ENCODE results near the gene PPIP5K1.
A peak's percentile ranks its signal among the peaks of the same experiment; 100 is the strongest.

The PPIP5K1 gene

GRCh38 chr15:43513550-43513949 is 76.5 kb downstream of the PPIP5K1 start:
- Mint-ChIP-seq H3K27ac (peak overlapping the region; percentile 68 to 87 (median 76)), H3K9me3 (no peaks in the 10 kb centered on the region), H3K36me3 (ENCODE audit: low read depth) (no peaks in the 10 kb centered on the region), H3K4me3 (peak overlapping the region in 2 of 3 experiments; percentile 21 to 75), H3K27me3 (ENCODE audit: low read depth) (peaks cover 3% of the 10 kb centered on the region), H3K4me1 (peaks cover 77% of the 10 kb centered on the region)
- TF ChIP-seq CTCF (IDR thresholded peaks at IDR 0.05; ENCODE audit: unreplicated experiment in 3 of 3): no peak

GRCh38 chr15:43511012-43511885 is 78.8 kb downstream of the PPIP5K1 start:
- peak in 1 of 3 experiments; percentile 13 for TF ChIP-seq CTCF (IDR thresholded peaks at IDR 0.05; ENCODE audit: unreplicated experiment in 3 of 3)
- no peaks in the 10 kb centered on the region for H3K9me3 Mint-ChIP-seq
- H3K4me3 Mint-ChIP-seq: peak overlapping the region; percentile 89 to 94 (median 89)
- H3K27me3 Mint-ChIP-seq (ENCODE audit: low read depth): peaks cover 3% of the 10 kb centered on the region
- H3K36me3 Mint-ChIP-seq (ENCODE audit: low read depth): no peaks in the 10 kb centered on the region
- H3K4me1 Mint-ChIP-seq: peaks cover 70% of the 10 kb centered on the region
- peak overlapping the region; percentile 0 to 99 (median 4) for H3K27ac Mint-ChIP-seq

GRCh38 chr15:43510200-43511011 is 79.6 kb downstream of the PPIP5K1 start:
- TF ChIP-seq CTCF (IDR thresholded peaks at IDR 0.05; ENCODE audit: unreplicated experiment in 3 of 3): peak; percentile 36 to 47 (median 43)
- H3K4me1 Mint-ChIP-seq: peaks cover 70% of the 10 kb centered on the region
- peak overlapping the region; percentile 89 to 94 (median 89) for H3K4me3 Mint-ChIP-seq
- H3K9me3 Mint-ChIP-seq: no peaks in the 10 kb centered on the region
- peak overlapping the region; percentile 98 to 99 (median 98) for H3K27ac Mint-ChIP-seq
- no peaks in the 10 kb centered on the region for H3K36me3 Mint-ChIP-seq (ENCODE audit: low read depth)
- peaks cover 3% of the 10 kb centered on the region for H3K27me3 Mint-ChIP-seq (ENCODE audit: low read depth)

GRCh38 chr15:43509660-43510199 is 80.3 kb downstream of the PPIP5K1 start:
- Mint-ChIP-seq H3K4me3 (peak overlapping the region; percentile 89 to 94 (median 89)), H3K36me3 (ENCODE audit: low read depth) (no peaks in the 10 kb centered on the region), H3K27ac (peak overlapping the region; percentile 98 to 99 (median 98)), H3K4me1 (peaks cover 72% of the 10 kb centered on the region), H3K27me3 (ENCODE audit: low read depth) (peaks cover 3% of the 10 kb centered on the region), H3K9me3 (no peaks in the 10 kb centered on the region)
- TF ChIP-seq CTCF (IDR thresholded peaks at IDR 0.05; ENCODE audit: unreplicated experiment in 3 of 3): no peak

- H3K27ac Mint-ChIP-seq: peak overlapping the region; percentile 98 to 99 (median 98)
- no peaks in the 10 kb centered on the region for H3K36me3 Mint-ChIP-seq (ENCODE audit: low read depth)
- H3K27me3 Mint-ChIP-seq (ENCODE audit: low read depth): peaks cover 3% of the 10 kb centered on the region
- H3K4me3 Mint-ChIP-seq: peak overlapping the region; percentile 89 to 94 (median 89)
- peaks cover 71% of the 10 kb centered on the region for H3K4me1 Mint-ChIP-seq
- TF ChIP-seq CTCF (IDR thresholded peaks at IDR 0.05; ENCODE audit: unreplicated experiment in 3 of 3): no peak
- H3K9me3 Mint-ChIP-seq: no peaks in the 10 kb centered on the region
Measured at GRCh38 chr15:43508991-43509659, 80.9 kb downstream of the PPIP5K1 start.

Measured in nephron (organoid).